SHP77 (cell line): Measurements from ENCODE around the gene AMPD3.
A peak's percentile ranks its signal among the peaks of the same experiment; 100 is the strongest.

ENCODE experiments used
- DNase-seq, 2 experiments: peaks; one replicate each; lab custom pipeline; 2025; lab: John Stamatoyannopoulos, UW

The AMPD3 gene

GRCh38 chr11:10539339-10539738, 84.3 kb downstream of the AMPD3 start:
- no peak for DNase-seq

GRCh38 chr11:10540546-10540914, 85.5 kb downstream of the AMPD3 start:
- no peak for DNase-seq

- DNase-seq: peak; percentile 80 to 83
Measured at GRCh38 chr11:10540915-10541560, 86.0 kb downstream of the AMPD3 start, which contains the start of gene RNF141. Gene RNF141, minus strand, starts transcription at chr11:10541187. Its CDS starts 7,029 bp downstream, at chr11:10534158.

GRCh38 chr11:10541561-10541930, 86.5 kb downstream of the AMPD3 start:
- no peak for DNase-seq

GRCh38 chr11:10542776-10543175, 87.7 kb downstream of the AMPD3 start:
- no peak for DNase-seq

- DNase-seq: no peak
Measured at GRCh38 chr11:10543782-10544181, 88.7 kb downstream of the AMPD3 start.

- peak in 1 of 2 experiments; percentile 3 for DNase-seq
Measured at GRCh38 chr11:10544491-10545465, 89.7 kb downstream of the AMPD3 start.

GRCh38 chr11:10550503-10551289, 95.6 kb downstream of the AMPD3 start:
- no peak for DNase-seq

- no peak for DNase-seq
Measured at GRCh38 chr11:10551290-10551592, 96.2 kb downstream of the AMPD3 start.

- DNase-seq: no peak
Measured at GRCh38 chr11:10551845-10552352, 96.8 kb downstream of the AMPD3 start.

GRCh38 chr11:10556590-10556989, 101.5 kb downstream of the AMPD3 start:
- no peak for DNase-seq
